ENCODE measurements around the gene FGGY.

Gene FGGY

DNA sequence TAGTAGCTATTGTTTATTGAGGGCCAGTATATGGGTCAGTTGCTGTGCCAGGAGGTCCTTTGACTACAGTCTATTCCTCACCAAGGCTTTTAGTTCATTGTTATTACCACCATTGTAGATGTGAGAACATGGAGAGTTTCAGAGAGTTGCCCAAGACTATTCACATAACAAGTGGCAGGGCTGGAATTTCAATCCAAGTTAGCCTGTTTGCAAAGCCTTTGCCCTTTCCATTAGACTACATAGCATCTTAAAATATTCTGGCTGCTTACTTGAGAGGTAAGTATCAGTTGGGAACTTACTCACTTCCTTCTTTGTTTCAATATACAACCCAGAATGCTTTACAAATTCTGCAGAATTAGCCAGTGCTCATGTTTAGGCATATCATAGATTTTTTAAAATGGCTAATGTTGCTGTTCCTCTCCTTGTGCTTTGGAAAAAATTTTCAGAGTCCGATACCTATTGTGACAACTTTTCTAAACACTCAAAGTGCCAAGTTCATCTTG is 141.2 kb downstream of the FGGY start:
- H3K36me3 ChIP-seq (ENCODE audit: insufficient read depth, low read length) = no peaks in the 10 kb centered on the region
- no peak overlapping the region for H3K27ac ChIP-seq
- no peak overlapping the region for H3K9ac ChIP-seq (ENCODE audit: insufficient read length)
- TF ChIP-seq POLR2AphosphoS5 (IDR thresholded peaks at IDR 0.05; ENCODE audit: borderline replicate concordance, low read depth, low read length) = no peak
- TF ChIP-seq EZH2 (IDR thresholded peaks at IDR 0.05) = no peak
- no peak for TF ChIP-seq FOXP2 (optimal IDR thresholded peaks at IDR 0.05; ENCODE audit: control extremely low read depth, extremely low read length, insufficient read depth)
- no peaks in the 10 kb centered on the region for H3K9me3 ChIP-seq (ENCODE audit: low read depth, low read length)
- no peak for DNase-seq (ENCODE audit: low read depth, low spot score)
- H3K4me3 ChIP-seq = no peak overlapping the region

- no peaks in the 10 kb centered on the region for H3K9me3 ChIP-seq (ENCODE audit: low read depth, low read length)
- no peaks in the 10 kb centered on the region for H3K36me3 ChIP-seq (ENCODE audit: insufficient read depth, low read length)
- no peak overlapping the region for H3K4me3 ChIP-seq
- DNase-seq (ENCODE audit: low read depth, low spot score) = no peak
- no peak overlapping the region for H3K27ac ChIP-seq
- no peak for TF ChIP-seq POLR2AphosphoS5 (IDR thresholded peaks at IDR 0.05; ENCODE audit: borderline replicate concordance, low read depth, low read length)
- no peak for TF ChIP-seq EZH2 (IDR thresholded peaks at IDR 0.05)
- no peak for TF ChIP-seq FOXP2 (optimal IDR thresholded peaks at IDR 0.05; ENCODE audit: control extremely low read depth, extremely low read length, insufficient read depth)
- no peak overlapping the region for H3K9ac ChIP-seq (ENCODE audit: insufficient read length)
These were observed 145.6 kb downstream of the FGGY start for GRCh38 chr1:59442492-59442891.

DNA sequence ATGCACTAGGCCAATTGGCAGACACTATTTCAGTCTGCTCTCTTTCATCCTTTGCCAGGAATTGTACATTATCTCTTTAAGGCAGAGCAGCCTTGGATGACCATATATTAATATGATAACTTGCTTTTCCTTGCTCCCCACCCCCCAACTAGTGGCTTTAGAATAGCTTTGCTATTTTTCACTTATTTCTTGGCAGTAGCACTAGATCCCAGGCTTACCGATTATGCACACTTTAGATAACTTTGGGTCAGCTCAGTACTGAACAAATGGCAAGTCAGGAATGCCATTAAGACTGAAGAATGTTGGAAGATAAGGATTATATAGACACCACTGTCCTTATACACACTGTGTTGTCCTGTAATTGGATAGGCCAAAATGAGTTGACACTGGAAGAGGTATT is 146.4 kb downstream of the FGGY start:
- TF ChIP-seq POLR2AphosphoS5 (IDR thresholded peaks at IDR 0.05; ENCODE audit: borderline replicate concordance, low read depth, low read length) (no peak), EZH2 (IDR thresholded peaks at IDR 0.05) (no peak), FOXP2 (optimal IDR thresholded peaks at IDR 0.05; ENCODE audit: control extremely low read depth, extremely low read length, insufficient read depth) (no peak)
- DNase-seq (ENCODE audit: low read depth, low spot score) = no peak
- Histone ChIP-seq H3K9ac (ENCODE audit: insufficient read length) (no peak overlapping the region), H3K27ac (no peak overlapping the region), H3K4me3 (no peak overlapping the region), H3K36me3 (ENCODE audit: insufficient read depth, low read length) (no peaks in the 10 kb centered on the region), H3K9me3 (ENCODE audit: low read depth, low read length) (no peaks in the 10 kb centered on the region)

DNA sequence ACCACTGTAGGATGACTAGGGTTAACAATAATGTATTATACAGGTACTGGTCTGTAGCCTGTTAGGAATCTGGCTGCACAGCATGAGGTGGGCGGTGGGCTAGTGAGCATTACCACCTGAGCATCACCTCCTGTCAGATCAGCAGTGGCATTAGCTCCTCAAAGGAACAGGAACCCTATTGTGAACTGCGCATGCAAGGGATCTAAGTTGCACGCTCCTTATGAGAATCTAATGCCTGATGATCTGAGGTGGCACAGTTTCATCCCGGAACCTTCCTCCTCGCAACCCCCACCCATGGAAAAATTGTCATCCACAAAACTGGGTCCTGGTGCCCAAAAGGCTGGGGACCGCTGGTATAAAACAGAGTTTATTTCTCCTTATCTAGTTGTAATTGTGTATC is 147.6 kb downstream of the FGGY start:
- H3K4me3 ChIP-seq = no peak overlapping the region
- H3K9ac ChIP-seq (ENCODE audit: insufficient read length) = no peak overlapping the region
- no peak for DNase-seq (ENCODE audit: low read depth, low spot score)
- no peak overlapping the region for H3K27ac ChIP-seq
- no peaks in the 10 kb centered on the region for H3K9me3 ChIP-seq (ENCODE audit: low read depth, low read length)
- TF ChIP-seq EZH2 (IDR thresholded peaks at IDR 0.05) = no peak
- no peak for TF ChIP-seq FOXP2 (optimal IDR thresholded peaks at IDR 0.05; ENCODE audit: control extremely low read depth, extremely low read length, insufficient read depth)
- no peak for TF ChIP-seq POLR2AphosphoS5 (IDR thresholded peaks at IDR 0.05; ENCODE audit: borderline replicate concordance, low read depth, low read length)
- no peaks in the 10 kb centered on the region for H3K36me3 ChIP-seq (ENCODE audit: insufficient read depth, low read length)

GRCh38 chr1:59445040-59445439 is 148.1 kb downstream of the FGGY start:
- Histone ChIP-seq H3K27ac (no peak overlapping the region; the same call in 1 of the 2 replicates), H3K9ac (ENCODE audit: insufficient read length) (no peak overlapping the region), H3K9me3 (ENCODE audit: low read depth, low read length) (no peaks in the 10 kb centered on the region), H3K36me3 (ENCODE audit: insufficient read depth, low read length) (no peaks in the 10 kb centered on the region), H3K4me3 (no peak overlapping the region)
- DNase-seq (ENCODE audit: low read depth, low spot score) = no peak
- no peak for TF ChIP-seq EZH2 (IDR thresholded peaks at IDR 0.05)

GRCh38 chr1:59446257-59446901 is 149.5 kb downstream of the FGGY start:
- no peaks in the 10 kb centered on the region for H3K9me3 ChIP-seq (ENCODE audit: low read depth, low read length)
- H3K4me3 ChIP-seq = no peak overlapping the region
- H3K36me3 ChIP-seq (ENCODE audit: insufficient read depth, low read length) = no peaks in the 10 kb centered on the region
- H3K27ac ChIP-seq = peak overlapping the region; percentile 40; the same call in 1 of the 2 replicates
- no peak for TF ChIP-seq POLR2AphosphoS5 (IDR thresholded peaks at IDR 0.05; ENCODE audit: borderline replicate concordance, low read depth, low read length)
- TF ChIP-seq FOXP2 (optimal IDR thresholded peaks at IDR 0.05; ENCODE audit: control extremely low read depth, extremely low read length, insufficient read depth) = no peak
- TF ChIP-seq EZH2 (IDR thresholded peaks at IDR 0.05) = no peak
- no peak overlapping the region for H3K9ac ChIP-seq (ENCODE audit: insufficient read length)
- no peak for DNase-seq (ENCODE audit: low read depth, low spot score)

GRCh38 chr1:59452026-59452425 is 155.1 kb downstream of the FGGY start:
- DNase-seq (ENCODE audit: low read depth, low spot score) = no peak
- Histone ChIP-seq H3K36me3 (ENCODE audit: insufficient read depth, low read length) (no peaks in the 10 kb centered on the region), H3K9ac (ENCODE audit: insufficient read length) (no peak overlapping the region), H3K9me3 (ENCODE audit: low read depth, low read length) (no peaks in the 10 kb centered on the region), H3K27ac (no peak overlapping the region), H3K4me3 (no peak overlapping the region)
- TF ChIP-seq EZH2 (IDR thresholded peaks at IDR 0.05) (no peak), FOXP2 (optimal IDR thresholded peaks at IDR 0.05; ENCODE audit: control extremely low read depth, extremely low read length, insufficient read depth) (no peak), POLR2AphosphoS5 (IDR thresholded peaks at IDR 0.05; ENCODE audit: borderline replicate concordance, low read depth, low read length) (no peak)

GRCh38 chr1:59452559-59452958 is 155.7 kb downstream of the FGGY start:
- no peak for DNase-seq (ENCODE audit: low read depth, low spot score)
- TF ChIP-seq EZH2 (IDR thresholded peaks at IDR 0.05) (no peak), FOXP2 (optimal IDR thresholded peaks at IDR 0.05; ENCODE audit: control extremely low read depth, extremely low read length, insufficient read depth) (no peak), POLR2AphosphoS5 (IDR thresholded peaks at IDR 0.05; ENCODE audit: borderline replicate concordance, low read depth, low read length) (no peak)
- Histone ChIP-seq H3K27ac (no peak overlapping the region), H3K9ac (ENCODE audit: insufficient read length) (no peak overlapping the region), H3K9me3 (ENCODE audit: low read depth, low read length) (no peaks in the 10 kb centered on the region), H3K4me3 (no peak overlapping the region), H3K36me3 (ENCODE audit: insufficient read depth, low read length) (no peaks in the 10 kb centered on the region)
